DND-41 (cell line): Measurements from ENCODE around the gene BMP7.
A peak's percentile ranks its signal among the peaks of the same experiment; 100 is the strongest.

Source experiments
- ATAC-seq: fragments of 200-7000 bp; cut with Tn5 transposase; 3 replicates; pipeline ENCODE4 v1.9.1; 2021; ENCODE audit warnings: low read depth; ENCODE audit not compliant: insufficient read depth
- DNase-seq: peaks from one replicate; pipeline ENCODE4 v3.0.0-alpha.2; 2020
- H2AFZ ChIP-seq: 2 replicates; pipeline ENCODE4 v1.6.0; 2012; ENCODE audit warnings: low read depth, low read length
- H3K27ac ChIP-seq: 2 replicates; pipeline ENCODE4 v1.5.1; 2012; ENCODE audit warnings: low read length, inconsistent platforms
- H3K27me3 ChIP-seq: fragments of 200-600 bp; sonication (generic); 2 replicates; pipeline ENCODE4 v1.6.0; 2012; ENCODE audit warnings: low read length, mild to moderate bottlenecking, inconsistent platforms; ENCODE audit not compliant: insufficient read depth, poor library complexity
- H3K36me3 ChIP-seq: 2 replicates; pipeline ENCODE4 v1.5.1; 2012; ENCODE audit warnings: low read length, inconsistent platforms; ENCODE audit not compliant: insufficient read depth
- H3K4me1 ChIP-seq: 2 replicates; pipeline ENCODE4 v1.5.1; 2012; ENCODE audit warnings: mild to moderate bottlenecking, low read length; ENCODE audit not compliant: insufficient read depth
- H3K4me2 ChIP-seq: 2 replicates; pipeline ENCODE4 v1.6.0; 2012; ENCODE audit warnings: mild to moderate bottlenecking, moderate library complexity, low read length, inconsistent platforms; ENCODE audit not compliant: insufficient read depth
- H3K4me3 ChIP-seq, 2 experiments: fragments of 200-600 bp in 1 of 2; shearing (Covaris generic) in 1 of 2; 2 replicates each; pipeline ENCODE4 v1.5.1; 2012 to 2016; ENCODE audit warnings: inconsistent platforms in 2 of 2, low read length in 2 of 2, mild to moderate bottlenecking in 2 of 2, low read depth in 1 of 2, moderate library complexity in 1 of 2
- H3K79me2 ChIP-seq: 2 replicates; pipeline ENCODE4 v1.6.0; 2012; ENCODE audit warnings: low read length, inconsistent platforms; ENCODE audit not compliant: insufficient read depth
- H3K9ac ChIP-seq: 2 replicates; pipeline ENCODE4 v1.6.0; 2012; ENCODE audit warnings: low read depth, mild to moderate bottlenecking, inconsistent platforms, low read length, moderate library complexity
- H3K9me3 ChIP-seq: 2 replicates; pipeline ENCODE4 v1.5.1; 2012; ENCODE audit warnings: low read length, moderate library complexity, mild to moderate bottlenecking, inconsistent platforms; ENCODE audit not compliant: insufficient read depth, severe bottlenecking
- H4K20me1 ChIP-seq: 2 replicates; pipeline ENCODE4 v1.6.0; 2012; ENCODE audit warnings: low read length; ENCODE audit not compliant: insufficient read depth
- EZH2 ChIP-seq: IDR thresholded peaks from 3 replicates; pipeline ENCODE4 v1.6.1; 2012; ENCODE audit warnings: borderline replicate concordance, low read depth, mild to moderate bottlenecking, moderate library complexity, low read length, inconsistent platforms; ENCODE audit not compliant: severe bottlenecking
- TF ChIP-seq, protein P1 (sequence below): IDR thresholded peaks from 2 replicates; pipeline ENCODE4 v1.5.1; 2012; ENCODE audit warnings: borderline replicate concordance, low read length, moderate library complexity, mild to moderate bottlenecking; ENCODE audit not compliant: poor library complexity, severe bottlenecking; ENCODE audit errors: extremely low read depth

Gene BMP7

DNA sequence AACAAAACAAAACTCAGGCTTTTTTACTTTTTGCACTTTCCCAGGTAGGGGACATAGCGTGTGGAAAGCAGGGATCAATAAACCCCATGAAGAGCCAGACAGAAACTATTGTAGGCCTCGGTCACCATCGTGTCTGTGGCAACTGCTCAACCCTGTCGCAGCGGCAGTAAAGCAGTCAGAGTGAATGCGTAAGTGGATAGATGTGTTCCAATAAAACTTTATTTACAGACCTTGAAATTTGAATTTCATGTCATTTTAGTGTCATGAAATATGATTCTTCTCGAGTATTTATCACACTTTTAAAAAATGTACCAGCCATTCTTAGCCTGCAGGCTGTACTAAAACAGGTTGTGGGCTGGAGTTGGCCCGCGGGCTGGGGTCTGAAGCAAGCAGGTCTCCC, 14.5 kb downstream of the BMP7 start:
- no peaks in the 10 kb centered on the region for H3K9me3 ChIP-seq
- peak overlapping the region; percentile 95 for H3K27ac ChIP-seq
- H3K9ac ChIP-seq, result no peak overlapping the region; the same call in 1 of the 2 replicates
- H3K4me3 ChIP-seq, result no peak overlapping the region
- peaks cover 47% of the 10 kb centered on the region for H3K4me1 ChIP-seq
- ATAC-seq (no peak), DNase-seq (no peak)
- H4K20me1 ChIP-seq, result no peaks in the 10 kb centered on the region
- no peaks in the 10 kb centered on the region for H3K79me2 ChIP-seq
- no peak overlapping the region for H3K4me2 ChIP-seq
- H3K27me3 ChIP-seq, result no peaks in the 10 kb centered on the region
- no peak for TF ChIP-seq EZH2
- TF ChIP-seq, protein P1, sequence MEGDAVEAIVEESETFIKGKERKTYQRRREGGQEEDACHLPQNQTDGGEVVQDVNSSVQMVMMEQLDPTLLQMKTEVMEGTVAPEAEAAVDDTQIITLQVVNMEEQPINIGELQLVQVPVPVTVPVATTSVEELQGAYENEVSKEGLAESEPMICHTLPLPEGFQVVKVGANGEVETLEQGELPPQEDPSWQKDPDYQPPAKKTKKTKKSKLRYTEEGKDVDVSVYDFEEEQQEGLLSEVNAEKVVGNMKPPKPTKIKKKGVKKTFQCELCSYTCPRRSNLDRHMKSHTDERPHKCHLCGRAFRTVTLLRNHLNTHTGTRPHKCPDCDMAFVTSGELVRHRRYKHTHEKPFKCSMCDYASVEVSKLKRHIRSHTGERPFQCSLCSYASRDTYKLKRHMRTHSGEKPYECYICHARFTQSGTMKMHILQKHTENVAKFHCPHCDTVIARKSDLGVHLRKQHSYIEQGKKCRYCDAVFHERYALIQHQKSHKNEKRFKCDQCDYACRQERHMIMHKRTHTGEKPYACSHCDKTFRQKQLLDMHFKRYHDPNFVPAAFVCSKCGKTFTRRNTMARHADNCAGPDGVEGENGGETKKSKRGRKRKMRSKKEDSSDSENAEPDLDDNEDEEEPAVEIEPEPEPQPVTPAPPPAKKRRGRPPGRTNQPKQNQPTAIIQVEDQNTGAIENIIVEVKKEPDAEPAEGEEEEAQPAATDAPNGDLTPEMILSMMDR, result no peak
- no peaks in the 10 kb centered on the region for H3K36me3 ChIP-seq
- H2AFZ ChIP-seq, result no peak overlapping the region

DNA sequence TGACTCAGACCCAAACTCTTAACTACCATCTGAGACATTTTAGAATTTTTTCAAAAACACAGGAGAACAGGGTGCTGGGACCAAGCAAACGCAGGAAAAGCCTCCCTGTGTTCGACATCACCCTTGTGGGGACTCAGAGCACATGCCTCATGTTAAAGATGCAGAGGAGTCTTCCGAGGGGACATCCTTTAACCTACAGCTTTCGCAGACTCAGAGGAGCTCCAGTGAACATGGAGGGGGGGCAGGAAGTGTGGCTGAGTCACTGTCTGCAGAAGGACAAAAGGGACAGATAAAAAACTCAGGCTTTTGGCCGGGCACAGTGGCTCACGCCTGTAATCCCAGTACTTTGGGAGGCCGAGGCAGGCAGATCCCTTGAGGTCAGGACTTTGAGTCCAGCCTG, 15.1 kb downstream of the BMP7 start:
- H3K4me2 ChIP-seq, result peak overlapping the region; percentile 96
- no peaks in the 10 kb centered on the region for H3K9me3 ChIP-seq
- H3K27ac ChIP-seq, result peak overlapping the region; percentile 95
- no peaks in the 10 kb centered on the region for H3K79me2 ChIP-seq
- H2AFZ ChIP-seq, result peak overlapping the region; percentile 94
- peaks cover 47% of the 10 kb centered on the region for H3K4me1 ChIP-seq
- peak overlapping the region; percentile 51 for H3K9ac ChIP-seq
- peak; percentile 71 for DNase-seq
- peak overlapping the region in 1 of 2 experiments; percentile 61; a peak in 2 of 4 replicates for H3K4me3 ChIP-seq
- ATAC-seq, result peak; percentile 44
- H4K20me1 ChIP-seq, result no peaks in the 10 kb centered on the region
- TF ChIP-seq, protein P1, result peak; percentile 39
- TF ChIP-seq EZH2, result no peak
- H3K36me3 ChIP-seq, result no peaks in the 10 kb centered on the region
- H3K27me3 ChIP-seq, result no peaks in the 10 kb centered on the region

DNA sequence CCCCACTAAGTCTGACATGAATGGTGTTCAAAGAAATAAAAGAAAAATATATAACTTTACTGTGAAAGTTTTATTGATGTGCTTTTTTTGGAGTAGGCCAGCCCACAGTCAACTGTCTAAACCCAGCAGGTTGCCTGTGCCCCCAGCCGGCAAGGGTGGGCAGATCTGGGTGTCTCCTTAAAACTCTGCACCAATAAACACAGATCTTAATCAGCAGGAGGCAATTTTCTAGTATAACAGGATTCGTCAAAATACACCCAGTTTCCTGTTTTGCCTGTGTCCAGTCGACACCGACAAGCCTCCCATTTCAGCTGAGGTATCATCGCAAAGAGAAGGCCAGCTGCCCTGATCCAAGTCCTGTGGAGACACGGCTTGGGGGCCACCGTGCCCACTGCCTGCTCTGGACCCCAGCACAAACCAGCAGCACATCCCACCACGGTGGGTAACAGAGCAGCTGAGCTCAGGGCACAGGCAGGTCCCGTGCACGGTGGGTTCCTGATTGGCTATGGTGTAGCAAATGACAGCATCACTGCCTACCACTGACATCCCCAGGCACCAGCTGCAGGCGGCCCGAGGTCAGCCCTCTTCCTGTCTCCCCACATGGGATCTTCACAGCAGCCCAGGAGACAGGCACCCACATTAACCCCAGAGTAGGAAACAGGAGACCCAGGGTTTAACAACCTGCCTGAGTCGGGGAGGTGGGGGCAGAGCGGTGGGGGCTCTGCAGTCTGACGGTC, 15.7 kb downstream of the BMP7 start:
- peaks cover 47% of the 10 kb centered on the region for H3K4me1 ChIP-seq
- H2AFZ ChIP-seq, result peak overlapping the region; percentile 94
- H3K79me2 ChIP-seq, result no peaks in the 10 kb centered on the region
- peak overlapping the region; percentile 51 for H3K9ac ChIP-seq
- no peaks in the 10 kb centered on the region for H4K20me1 ChIP-seq
- ATAC-seq, result peak; percentile 95
- TF ChIP-seq, protein P1, result peak; percentile 31
- no peak for TF ChIP-seq EZH2
- H3K27me3 ChIP-seq, result no peaks in the 10 kb centered on the region
- peak overlapping the region; percentile 96 for H3K4me2 ChIP-seq
- peak overlapping the region; percentile 95 for H3K27ac ChIP-seq
- no peaks in the 10 kb centered on the region for H3K9me3 ChIP-seq
- peak; percentile 94 for DNase-seq
- peak overlapping the region in 1 of 2 experiments; percentile 61; a peak in 2 of 4 replicates for H3K4me3 ChIP-seq
- no peaks in the 10 kb centered on the region for H3K36me3 ChIP-seq
